Measurements from ENCODE around the gene C11orf71. TPM values are rescaled to one million over a fixed set of nuclear protein-coding genes. Genes with fewer than 3 reads are reported as not detected.

C11orf71 gene
- total and polyA plus RNA-seq, 2 donors (not counting 1 experiment from before 2014, with no cell fraction given), result 12.1 to 14.8 TPM

DNA sequence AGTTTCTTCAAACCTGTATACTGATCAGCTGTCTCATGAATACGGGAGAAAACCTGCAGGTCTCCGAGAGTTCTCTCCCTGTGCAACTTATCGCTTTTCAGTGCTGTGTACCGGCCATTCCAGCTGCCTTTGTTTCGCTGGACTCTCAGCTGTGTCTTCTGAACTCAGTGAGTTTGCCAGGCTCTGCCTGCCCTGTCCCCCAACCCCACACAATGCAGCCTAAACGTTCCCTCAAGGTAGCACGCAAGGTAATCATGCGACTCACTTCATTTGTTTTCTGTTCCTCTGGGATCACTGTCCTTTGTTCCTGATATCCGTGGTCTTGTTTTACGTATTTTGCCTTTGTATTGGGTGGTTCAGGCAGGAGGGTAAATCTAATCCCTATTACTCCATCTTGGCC is 13.6 kb upstream of the C11orf71 start:
- H3K9ac ChIP-seq (ENCODE audit: low read length), result no peak overlapping the region
- ChIA-PET CTCF (no interaction called here), POLR2A (no interaction called here)
- H3K27me3 ChIP-seq (replicated peaks in 1 of 4; ENCODE audit: control extremely low read depth in 1 of 4, control insufficient read depth in 3 of 4, insufficient read depth in 4 of 4, low read length in 3 of 4), result no peaks in the 10 kb centered on the region
- intact Hi-C loops (cut with micrococcal nuclease), result no loop called here
- H4K20me1 ChIP-seq (ENCODE audit: control insufficient read depth, insufficient read depth, low read length, poor library complexity, severe bottlenecking), result no peaks in the 10 kb centered on the region
- Mint-ChIP-seq H3K9me3 (ENCODE audit: insufficient read depth) (no peaks in the 10 kb centered on the region), H3K27me3 (no peaks in the 10 kb centered on the region), H3K27ac (no peak overlapping the region), H3K4me3 (no peak overlapping the region), H3K4me1 (peaks cover 2% of the 10 kb centered on the region)
- ATAC-seq (ENCODE audit: low read depth) (no peak), DNase-seq (no peak)
- TF ChIP-seq, protein P1, sequence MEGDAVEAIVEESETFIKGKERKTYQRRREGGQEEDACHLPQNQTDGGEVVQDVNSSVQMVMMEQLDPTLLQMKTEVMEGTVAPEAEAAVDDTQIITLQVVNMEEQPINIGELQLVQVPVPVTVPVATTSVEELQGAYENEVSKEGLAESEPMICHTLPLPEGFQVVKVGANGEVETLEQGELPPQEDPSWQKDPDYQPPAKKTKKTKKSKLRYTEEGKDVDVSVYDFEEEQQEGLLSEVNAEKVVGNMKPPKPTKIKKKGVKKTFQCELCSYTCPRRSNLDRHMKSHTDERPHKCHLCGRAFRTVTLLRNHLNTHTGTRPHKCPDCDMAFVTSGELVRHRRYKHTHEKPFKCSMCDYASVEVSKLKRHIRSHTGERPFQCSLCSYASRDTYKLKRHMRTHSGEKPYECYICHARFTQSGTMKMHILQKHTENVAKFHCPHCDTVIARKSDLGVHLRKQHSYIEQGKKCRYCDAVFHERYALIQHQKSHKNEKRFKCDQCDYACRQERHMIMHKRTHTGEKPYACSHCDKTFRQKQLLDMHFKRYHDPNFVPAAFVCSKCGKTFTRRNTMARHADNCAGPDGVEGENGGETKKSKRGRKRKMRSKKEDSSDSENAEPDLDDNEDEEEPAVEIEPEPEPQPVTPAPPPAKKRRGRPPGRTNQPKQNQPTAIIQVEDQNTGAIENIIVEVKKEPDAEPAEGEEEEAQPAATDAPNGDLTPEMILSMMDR (IDR thresholded peaks at IDR 0.05), result no peak
- TF ChIP-seq EZH2 (IDR thresholded peaks at IDR 0.05; ENCODE audit: borderline replicate concordance, insufficient read depth, low read depth, low read length, poor library complexity, severe bottlenecking), result no peak
- peaks cover 4 to 10% of the 10 kb centered on the region in 2 experiments for H3K36me3 ChIP-seq (replicated peaks in 1 of 2; ENCODE audit: control extremely low read depth in 1 of 2, control insufficient read depth in 1 of 2, extremely low read depth in 1 of 2, insufficient read depth in 2 of 2, low read length in 1 of 2)
- no peaks in the 10 kb centered on the region for H3K79me2 ChIP-seq (ENCODE audit: control insufficient read depth, insufficient read depth, low read length)
- 97% methylated on average over 5 of the region's 10 CpGs for WGBS (ENCODE audit: insufficient coverage)
- H3K4me2 ChIP-seq (replicated peaks; ENCODE audit: low read depth, low read length, poor library complexity, severe bottlenecking), result no peak overlapping the region
- H2AFZ ChIP-seq (ENCODE audit: insufficient read depth, low read depth, low read length, poor library complexity, severe bottlenecking), result no peak overlapping the region
- no peak overlapping the region for H3K4me3 ChIP-seq (ENCODE audit: control extremely low read depth in 1 of 5, extremely low read depth in 1 of 5, insufficient read depth in 1 of 5, low read depth in 2 of 5, low read length in 4 of 5)
- no peaks in the 10 kb centered on the region for H3K9me3 ChIP-seq (ENCODE audit: control extremely low read depth in 1 of 3, control insufficient read depth in 2 of 3, insufficient read depth in 1 of 3, low read length in 2 of 3)
- no peak overlapping the region for H3K27ac ChIP-seq (ENCODE audit: low read length in 2 of 2)
- no peaks in the 10 kb centered on the region for H3K4me1 ChIP-seq (ENCODE audit: control insufficient read depth in 2 of 2, insufficient read depth in 2 of 2, low read length in 2 of 2)

DNA sequence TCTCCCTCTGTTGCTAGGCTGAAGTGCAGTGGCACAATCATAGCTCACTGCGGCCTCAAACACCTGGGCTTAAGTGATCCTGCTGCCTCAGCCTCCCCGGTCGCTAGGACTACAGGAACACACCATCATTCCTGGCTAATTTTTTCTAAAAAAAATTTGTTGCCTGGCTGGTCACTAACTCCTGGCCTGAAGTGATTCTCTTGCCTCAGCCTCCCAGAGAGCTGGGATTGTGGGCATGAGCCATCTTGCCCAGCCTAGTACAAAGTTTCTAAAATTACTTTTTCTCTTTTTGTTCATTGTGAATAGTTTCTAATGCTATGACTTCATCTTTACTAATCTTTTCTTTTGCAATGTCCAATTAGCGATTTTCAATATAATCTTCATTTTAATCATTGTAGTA is 12.6 kb upstream of the C11orf71 start:
- 95% methylated on average over 3 of the region's 4 CpGs for WGBS (ENCODE audit: insufficient coverage)
- no peaks in the 10 kb centered on the region for H3K27me3 Mint-ChIP-seq
- no peaks in the 10 kb centered on the region for H3K27me3 ChIP-seq (replicated peaks in 1 of 4; ENCODE audit: control extremely low read depth in 1 of 4, control insufficient read depth in 3 of 4, insufficient read depth in 4 of 4, low read length in 3 of 4)
- intact Hi-C loops (cut with micrococcal nuclease), result no loop called here
- peaks cover 2% of the 10 kb centered on the region for H3K4me1 Mint-ChIP-seq
- H3K4me1 ChIP-seq (ENCODE audit: control insufficient read depth in 2 of 2, insufficient read depth in 2 of 2, low read length in 2 of 2), result no peaks in the 10 kb centered on the region
- no peak overlapping the region for H3K4me2 ChIP-seq (replicated peaks; ENCODE audit: low read depth, low read length, poor library complexity, severe bottlenecking)
- no peaks in the 10 kb centered on the region for H3K9me3 ChIP-seq (ENCODE audit: control extremely low read depth in 1 of 3, control insufficient read depth in 2 of 3, insufficient read depth in 1 of 3, low read length in 2 of 3)
- H4K20me1 ChIP-seq (ENCODE audit: control insufficient read depth, insufficient read depth, low read length, poor library complexity, severe bottlenecking), result no peaks in the 10 kb centered on the region
- no peak overlapping the region for H3K4me3 Mint-ChIP-seq
- peaks cover 4 to 11% of the 10 kb centered on the region in 2 experiments for H3K36me3 ChIP-seq (replicated peaks in 1 of 2; ENCODE audit: control extremely low read depth in 1 of 2, control insufficient read depth in 1 of 2, extremely low read depth in 1 of 2, insufficient read depth in 2 of 2, low read length in 1 of 2)
- H3K79me2 ChIP-seq (ENCODE audit: control insufficient read depth, insufficient read depth, low read length), result no peaks in the 10 kb centered on the region
- CTCF ChIA-PET, result no interaction called here
- no peak for DNase-seq
- H3K4me3 ChIP-seq (ENCODE audit: control extremely low read depth in 1 of 5, extremely low read depth in 1 of 5, insufficient read depth in 1 of 5, low read depth in 2 of 5, low read length in 4 of 5), result no peak overlapping the region
- H3K27ac ChIP-seq (ENCODE audit: low read length in 2 of 2), result no peak overlapping the region
- no peaks in the 10 kb centered on the region for H3K9me3 Mint-ChIP-seq (ENCODE audit: insufficient read depth)
- POLR2A ChIA-PET, result no interaction called here
- TF ChIP-seq, protein P1 (IDR thresholded peaks at IDR 0.05), result no peak
- TF ChIP-seq EZH2 (IDR thresholded peaks at IDR 0.05; ENCODE audit: borderline replicate concordance, insufficient read depth, low read depth, low read length, poor library complexity, severe bottlenecking), result no peak
- no peak overlapping the region for H2AFZ ChIP-seq (ENCODE audit: insufficient read depth, low read depth, low read length, poor library complexity, severe bottlenecking)
- H3K27ac Mint-ChIP-seq, result no peak overlapping the region
- no peak overlapping the region for H3K9ac ChIP-seq (ENCODE audit: low read length)
- no peak for ATAC-seq (ENCODE audit: low read depth)

All from B cell (primary cell).